Endodermal cell (in vitro differentiated cells): Measurements from ENCODE around the gene CSTB. TPM values are rescaled to one million over a fixed set of nuclear protein-coding genes. Genes with fewer than 3 reads are reported as not detected.

Experiments used
- DNase-seq: peaks from one replicate; pipeline ENCODE4 v3.0.0-alpha.2; 2017
- H3K27ac ChIP-seq: 2 replicates; pipeline ENCODE4 v1.5.1; 2013; ENCODE audit warnings: mild to moderate bottlenecking, low read depth, low read length, moderate library complexity
- H3K27me3 ChIP-seq: 2 replicates; pipeline ENCODE4 v1.6.1; 2013; ENCODE audit warnings: mild to moderate bottlenecking, low read length, moderate library complexity; ENCODE audit not compliant: insufficient read depth, control insufficient read depth, poor library complexity, severe bottlenecking
- H3K36me3 ChIP-seq: 2 replicates; pipeline ENCODE4 v1.7.0; 2013; ENCODE audit warnings: mild to moderate bottlenecking, low read length, moderate library complexity; ENCODE audit not compliant: control insufficient read depth, insufficient read depth
- H3K4me1 ChIP-seq: one replicate; pipeline ENCODE4 v1.7.0; 2013; ENCODE audit warnings: low read length; ENCODE audit not compliant: control insufficient read depth, insufficient read depth
- H3K4me3 ChIP-seq: 2 replicates; pipeline ENCODE4 v1.5.1; 2013; ENCODE audit warnings: mild to moderate bottlenecking, low read length, moderate library complexity
- H3K9ac ChIP-seq: 2 replicates; pipeline ENCODE4 v1.6.1; 2013; ENCODE audit warnings: mild to moderate bottlenecking, low read length, moderate library complexity; ENCODE audit not compliant: poor library complexity, severe bottlenecking; ENCODE audit errors: extremely low read depth
- H3K9me3 ChIP-seq: 2 replicates; pipeline ENCODE4 v1.6.1; 2013; ENCODE audit warnings: mild to moderate bottlenecking, low read length, moderate library complexity; ENCODE audit not compliant: control insufficient read depth
- H3K27ac Mint-ChIP-seq: 2 replicates; pipeline ENCODE4 v1.8.0; 2020; ENCODE audit warnings: mixed read lengths
- H3K27me3 Mint-ChIP-seq: 2 replicates; pipeline ENCODE4 v1.8.0; 2021; ENCODE audit warnings: mild to moderate bottlenecking, mixed read lengths; ENCODE audit not compliant: insufficient read depth
- H3K36me3 Mint-ChIP-seq: 2 replicates; pipeline ENCODE4 v1.8.0; 2020; ENCODE audit warnings: low read depth, mixed read lengths
- H3K4me1 Mint-ChIP-seq: 2 replicates; pipeline ENCODE4 v1.8.0; 2020; ENCODE audit warnings: mixed read lengths
- H3K4me3 Mint-ChIP-seq: 2 replicates; pipeline ENCODE4 v1.8.0; 2020; ENCODE audit warnings: mild to moderate bottlenecking, moderate library complexity, mixed read lengths
- H3K9me3 Mint-ChIP-seq: 2 replicates; pipeline ENCODE4 v1.8.0; 2020; ENCODE audit warnings: mild to moderate bottlenecking, mixed read lengths
- WGBS, 2 experiments: methylation state at CpG; one replicate each; pipeline versions ENCODE4 v1.1.5 to v1.1.7; 2013; ENCODE audit warnings: missing lambda C conversion rate in 2 of 2, mixed read lengths in 1 of 2; ENCODE audit not compliant: insufficient coverage in 1 of 2, insufficient read length in 1 of 2; 5-methylcytosine and 5-hydroxymethylcytosine counted together
- total RNA-seq, 2 donors: library from RNA; stranded (reverse); fragmentation: NEBNext Ultra II Directional in 1 of 2; extraction: Animal tissue kit (Norgen Biotek cat#: 25700) in 1 of 2; gene quantifications; 2 replicates in 1 of 2; 3 replicates in 1 of 2; pipeline ENCODE4 v1.2.1, GENCODE V29; 2021
- TF ChIP-seq, protein P1 (sequence below): fragments of 200-600 bp; sonication (generic); conservative IDR thresholded peaks from 2 replicates; pipeline ENCODE4 v1.5.0; 2021; ENCODE audit warnings: antibody characterized with exemption, mild to moderate bottlenecking

CSTB gene
- total RNA-seq, 2 donors from 2014 or later: 50.0 to 54.5 TPM

DNA sequence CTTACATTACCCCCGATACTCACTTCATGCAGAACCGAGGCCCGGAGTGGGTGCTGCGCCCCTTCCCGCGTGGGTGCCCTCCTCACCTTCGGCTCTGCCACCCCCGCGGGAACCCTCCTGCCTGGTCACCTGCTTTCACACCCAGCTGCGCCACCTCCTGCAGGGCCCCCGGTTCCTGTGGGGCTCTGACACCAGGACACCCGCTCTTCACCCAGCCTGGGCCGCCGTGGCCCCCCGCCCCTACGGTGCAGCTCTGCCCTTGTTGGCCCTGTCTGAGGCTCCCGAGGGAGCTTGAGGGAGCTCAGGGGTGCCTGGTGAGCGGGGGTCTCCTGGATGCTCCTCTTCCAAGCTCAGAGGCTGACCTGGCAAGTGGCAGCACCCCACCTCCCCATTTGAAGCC lies 32.3 kb upstream of the CSTB start:
- peaks cover 15% of the 10 kb centered on the region for H3K36me3 Mint-ChIP-seq
- H3K4me3 ChIP-seq: no peak overlapping the region
- peaks cover 5% of the 10 kb centered on the region for H3K4me1 ChIP-seq
- H3K4me3 Mint-ChIP-seq: no peak overlapping the region
- H3K27ac ChIP-seq: no peak overlapping the region
- H3K27me3 Mint-ChIP-seq: no peaks in the 10 kb centered on the region
- H3K36me3 ChIP-seq: peaks cover 13% of the 10 kb centered on the region
- TF ChIP-seq, protein P1, sequence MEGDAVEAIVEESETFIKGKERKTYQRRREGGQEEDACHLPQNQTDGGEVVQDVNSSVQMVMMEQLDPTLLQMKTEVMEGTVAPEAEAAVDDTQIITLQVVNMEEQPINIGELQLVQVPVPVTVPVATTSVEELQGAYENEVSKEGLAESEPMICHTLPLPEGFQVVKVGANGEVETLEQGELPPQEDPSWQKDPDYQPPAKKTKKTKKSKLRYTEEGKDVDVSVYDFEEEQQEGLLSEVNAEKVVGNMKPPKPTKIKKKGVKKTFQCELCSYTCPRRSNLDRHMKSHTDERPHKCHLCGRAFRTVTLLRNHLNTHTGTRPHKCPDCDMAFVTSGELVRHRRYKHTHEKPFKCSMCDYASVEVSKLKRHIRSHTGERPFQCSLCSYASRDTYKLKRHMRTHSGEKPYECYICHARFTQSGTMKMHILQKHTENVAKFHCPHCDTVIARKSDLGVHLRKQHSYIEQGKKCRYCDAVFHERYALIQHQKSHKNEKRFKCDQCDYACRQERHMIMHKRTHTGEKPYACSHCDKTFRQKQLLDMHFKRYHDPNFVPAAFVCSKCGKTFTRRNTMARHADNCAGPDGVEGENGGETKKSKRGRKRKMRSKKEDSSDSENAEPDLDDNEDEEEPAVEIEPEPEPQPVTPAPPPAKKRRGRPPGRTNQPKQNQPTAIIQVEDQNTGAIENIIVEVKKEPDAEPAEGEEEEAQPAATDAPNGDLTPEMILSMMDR: no peak
- no peak overlapping the region for H3K9ac ChIP-seq
- WGBS, 2 experiments: 88 to 98% methylated on average over 14 to 18 of the region's 18 CpGs
- H3K9me3 ChIP-seq: no peaks in the 10 kb centered on the region
- no peak for DNase-seq
- H3K27me3 ChIP-seq: no peaks in the 10 kb centered on the region
- no peaks in the 10 kb centered on the region for H3K9me3 Mint-ChIP-seq
- no peak overlapping the region for H3K27ac Mint-ChIP-seq
- H3K4me1 Mint-ChIP-seq: peaks cover 2% of the 10 kb centered on the region

DNA sequence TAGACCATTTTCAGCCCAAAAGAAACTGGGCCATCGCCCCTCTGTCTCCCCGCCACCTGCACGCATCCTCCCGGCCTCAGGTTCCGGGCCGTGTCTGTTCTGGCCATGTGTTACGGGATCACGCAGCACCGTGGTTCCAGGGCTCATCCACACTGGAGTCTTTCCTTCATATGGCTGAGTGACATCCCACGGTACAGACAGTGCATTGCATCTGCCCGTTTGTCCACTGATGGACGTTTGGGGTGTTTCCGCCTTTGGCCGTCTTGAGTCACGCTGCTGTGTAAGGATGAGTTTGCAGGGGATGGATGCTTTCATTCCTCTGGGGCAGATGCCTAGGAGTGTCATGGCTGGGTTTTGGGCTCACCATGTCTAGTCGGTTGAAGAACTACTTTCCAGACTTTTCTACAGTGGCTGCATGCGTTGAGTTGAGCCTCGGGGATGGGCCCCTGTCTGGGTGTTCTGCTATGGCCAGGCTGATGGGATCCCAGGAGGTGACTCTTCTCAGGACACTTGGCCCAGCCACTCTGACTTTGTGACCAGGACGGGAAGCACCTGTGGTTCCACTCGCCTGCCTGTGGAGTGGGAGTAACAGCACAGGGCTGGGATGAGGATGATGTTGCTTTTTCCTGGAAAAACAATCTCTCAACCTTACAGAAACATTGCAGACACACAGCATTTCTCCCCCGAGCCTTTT lies 30.1 kb upstream of the CSTB start:
- WGBS, 2 experiments: 96 to 97% methylated on average over 18 to 21 of the region's 21 CpGs
- no peak overlapping the region for H3K27ac Mint-ChIP-seq

DNA sequence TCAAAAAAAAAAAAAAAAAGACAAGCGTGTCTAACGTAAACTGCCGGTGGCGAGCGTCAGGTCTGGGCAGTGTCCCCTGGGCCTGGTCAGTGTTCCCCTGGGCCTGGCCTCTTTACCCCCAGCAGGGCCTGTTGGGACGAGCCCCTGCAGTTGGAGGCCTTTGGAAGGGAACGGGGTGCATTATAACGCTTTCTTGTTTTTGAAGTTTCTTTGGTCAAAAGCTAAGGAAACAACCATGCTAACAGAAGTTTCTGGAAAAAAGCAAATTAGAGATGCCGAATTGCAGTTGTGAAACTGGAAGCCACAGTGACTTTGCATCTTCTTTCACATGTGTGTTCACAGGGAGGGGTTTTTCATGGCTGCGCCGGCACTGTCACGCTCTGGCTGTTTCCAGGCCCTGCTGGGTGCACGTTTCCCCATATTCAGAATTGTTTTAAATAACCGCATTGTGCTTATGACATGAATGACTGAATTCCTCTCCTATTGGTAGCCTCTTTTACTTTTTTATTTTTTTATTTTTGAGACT lies 29.2 kb upstream of the CSTB start:
- Mint-ChIP-seq H3K4me1 (no peaks in the 10 kb centered on the region), H3K9me3 (no peaks in the 10 kb centered on the region), H3K4me3 (no peak overlapping the region), H3K36me3 (peaks cover 41% of the 10 kb centered on the region), H3K27ac (peak overlapping the region; percentile 66), H3K27me3 (no peaks in the 10 kb centered on the region)
- Histone ChIP-seq H3K4me3 (no peak overlapping the region), H3K9ac (no peak overlapping the region), H3K27me3 (no peaks in the 10 kb centered on the region), H3K36me3 (peaks cover 37% of the 10 kb centered on the region), H3K27ac (peak overlapping the region; percentile 49), H3K9me3 (no peaks in the 10 kb centered on the region), H3K4me1 (no peaks in the 10 kb centered on the region)
- WGBS, 2 experiments: 96 to 97% methylated on average over 12 to 14 of the region's 14 CpGs
- no peak for DNase-seq
- TF ChIP-seq, protein P1: no peak

More for the DNA sequence above, 30.1 kb upstream of the CSTB start:
- no peak overlapping the region for H3K27ac ChIP-seq
- peaks cover 3% of the 10 kb centered on the region for H3K4me1 ChIP-seq
- H3K9me3 Mint-ChIP-seq: no peaks in the 10 kb centered on the region
- peaks cover 33% of the 10 kb centered on the region for H3K36me3 Mint-ChIP-seq
- DNase-seq: no peak
- no peaks in the 10 kb centered on the region for H3K9me3 ChIP-seq
- no peaks in the 10 kb centered on the region for H3K27me3 ChIP-seq
- H3K4me3 ChIP-seq: no peak overlapping the region
- TF ChIP-seq, protein P1: no peak
- no peak overlapping the region for H3K9ac ChIP-seq
- H3K4me3 Mint-ChIP-seq: no peak overlapping the region
- no peaks in the 10 kb centered on the region for H3K27me3 Mint-ChIP-seq
- H3K36me3 ChIP-seq: peaks cover 29% of the 10 kb centered on the region
- H3K4me1 Mint-ChIP-seq: no peaks in the 10 kb centered on the region
